ENCODE measurements around the gene DIO3. TPM values are rescaled to one million over a fixed set of nuclear protein-coding genes. Genes with fewer than 3 reads are reported as not detected.

DIO3 gene
- polyA plus RNA-seq, 1 experiment: not detected

- no peak for DNase-seq (ENCODE audit: low read depth, low spot score)
- H3K27me3 ChIP-seq (ENCODE audit: control insufficient read depth, insufficient read depth, low read length): peaks cover 8% of the 10 kb centered on the region
- ChIA-PET POLR2A (interaction anchor here (0.5 kb wide), 1 partner anchor 240 kb away, joined by 3 read pairs; no protein-coding TSS in a partner anchor), CTCF (no interaction called here)
- TF ChIP-seq CTCF (IDR thresholded peaks at IDR 0.05; ENCODE audit: low read depth, low read length): no peak
- H3K4me3 ChIP-seq (ENCODE audit: low read depth, low read length): no peak overlapping the region
- H3K27ac ChIP-seq (ENCODE audit: low read depth, low read length): no peak overlapping the region
- H3K9me3 ChIP-seq (ENCODE audit: control insufficient read depth, insufficient read depth, low read length): peaks cover 1% of the 10 kb centered on the region; the same call in 1 of the 2 replicates
Measured at GRCh38 chr14:101589486-101590015, 28.3 kb downstream of the DIO3 start.

GRCh38 chr14:101590062-101590461 lies 28.8 kb downstream of the DIO3 start:
- ChIA-PET POLR2A (no interaction called here), CTCF (no interaction called here)
- Histone ChIP-seq H3K27me3 (ENCODE audit: control insufficient read depth, insufficient read depth, low read length) (peaks cover 8% of the 10 kb centered on the region), H3K27ac (ENCODE audit: low read depth, low read length) (no peak overlapping the region), H3K4me3 (ENCODE audit: low read depth, low read length) (no peak overlapping the region), H3K9me3 (ENCODE audit: control insufficient read depth, insufficient read depth, low read length) (no peaks in the 10 kb centered on the region)
- DNase-seq (ENCODE audit: low read depth, low spot score): no peak
- TF ChIP-seq CTCF (IDR thresholded peaks at IDR 0.05; ENCODE audit: low read depth, low read length): no peak

GRCh38 chr14:101590616-101591015 lies 29.3 kb downstream of the DIO3 start:
- Histone ChIP-seq H3K27me3 (ENCODE audit: control insufficient read depth, insufficient read depth, low read length) (peaks cover 8% of the 10 kb centered on the region), H3K27ac (ENCODE audit: low read depth, low read length) (no peak overlapping the region), H3K4me3 (ENCODE audit: low read depth, low read length) (no peak overlapping the region), H3K9me3 (ENCODE audit: control insufficient read depth, insufficient read depth, low read length) (no peaks in the 10 kb centered on the region)
- CTCF ChIA-PET: no interaction called here
- no peak for DNase-seq (ENCODE audit: low read depth, low spot score)
- no peak for TF ChIP-seq CTCF (IDR thresholded peaks at IDR 0.05; ENCODE audit: low read depth, low read length)
- POLR2A ChIA-PET: no interaction called here

- Histone ChIP-seq H3K27ac (ENCODE audit: low read depth, low read length) (no peak overlapping the region), H3K27me3 (ENCODE audit: control insufficient read depth, insufficient read depth, low read length) (peaks cover 8% of the 10 kb centered on the region), H3K9me3 (ENCODE audit: control insufficient read depth, insufficient read depth, low read length) (no peaks in the 10 kb centered on the region), H3K4me3 (ENCODE audit: low read depth, low read length) (no peak overlapping the region)
- ChIA-PET POLR2A (no interaction called here), CTCF (no interaction called here)
- TF ChIP-seq CTCF (IDR thresholded peaks at IDR 0.05; ENCODE audit: low read depth, low read length): no peak
- DNase-seq (ENCODE audit: low read depth, low spot score): no peak
Measured at GRCh38 chr14:101591121-101591520, 29.8 kb downstream of the DIO3 start.

- no peaks in the 10 kb centered on the region for H3K9me3 ChIP-seq (ENCODE audit: control insufficient read depth, insufficient read depth, low read length)
- CTCF ChIA-PET: no interaction called here
- H3K27ac ChIP-seq (ENCODE audit: low read depth, low read length): no peak overlapping the region
- DNase-seq (ENCODE audit: low read depth, low spot score): no peak
- H3K27me3 ChIP-seq (ENCODE audit: control insufficient read depth, insufficient read depth, low read length): peaks cover 7% of the 10 kb centered on the region
- no peak for TF ChIP-seq CTCF (IDR thresholded peaks at IDR 0.05; ENCODE audit: low read depth, low read length)
- POLR2A ChIA-PET: no interaction called here
- H3K4me3 ChIP-seq (ENCODE audit: low read depth, low read length): no peak overlapping the region
Measured at GRCh38 chr14:101591582-101591981, 30.3 kb downstream of the DIO3 start.

Data from AG04450 (cell line).